GM12878 (cell line): ENCODE data around the gene SIX5. TPM values are rescaled to one million over a fixed set of nuclear protein-coding genes. Genes with fewer than 3 reads are reported as not detected.

Experiments used
- ATF3 ChIP-seq: IDR thresholded peaks from 2 replicates; pipeline ENCODE4 v1.6.1; 2011; ENCODE audit warnings: low read depth, mild to moderate bottlenecking, low read length, moderate library complexity, borderline replicate concordance; ENCODE audit errors: extremely low read depth
- BACH1 ChIP-seq: fragments of 450-650 bp; IDR thresholded peaks from 2 replicates; pipeline ENCODE4 v1.6.1; 2017; ENCODE audit warnings: mild to moderate bottlenecking, borderline replicate concordance
- BCL3 ChIP-seq: IDR thresholded peaks from 2 replicates; pipeline ENCODE4 v1.6.1; 2011; ENCODE audit warnings: borderline replicate concordance, low read depth, mild to moderate bottlenecking, moderate library complexity, low read length; ENCODE audit not compliant: insufficient read depth, poor library complexity, severe bottlenecking
- CBX3 ChIP-seq: fragments of 200-600 bp; sonication (generic); IDR thresholded peaks from 2 replicates; pipeline ENCODE4 v1.6.1; 2016; ENCODE audit warnings: low read depth, borderline replicate concordance
- EED ChIP-seq: sonication (generic); IDR thresholded peaks from 2 replicates; pipeline ENCODE4 v1.6.1; 2016; ENCODE audit warnings: antibody characterized with exemption, low read depth
- GATAD2B ChIP-seq: fragments of 450-650 bp; conservative IDR thresholded peaks from 2 replicates; pipeline ENCODE4 v1.6.1; 2017; ENCODE audit warnings: low read depth, mild to moderate bottlenecking, moderate library complexity
- HCFC1 ChIP-seq: fragments of 150-350 bp; IDR thresholded peaks from 2 replicates; pipeline ENCODE4 v1.6.1; 2014; ENCODE audit warnings: low read length
- IKZF2 ChIP-seq, 2 experiments: fragments of 450-650 bp; IDR thresholded peaks; 2 replicates each; pipeline ENCODE4 v1.6.1; 2017; ENCODE audit warnings: mild to moderate bottlenecking in 2 of 2, moderate library complexity in 2 of 2
- IRF4 ChIP-seq: IDR thresholded peaks from 2 replicates; pipeline ENCODE4 v1.6.1; 2011; ENCODE audit warnings: low read depth, low read length
- NFYB ChIP-seq: IDR thresholded peaks from 2 replicates; pipeline ENCODE4 v1.6.1; 2011; ENCODE audit warnings: low read depth, mild to moderate bottlenecking, low read length, improper control_type of control experiment, moderate library complexity; ENCODE audit not compliant: insufficient read depth
- NR2C1 ChIP-seq: fragments of 450-650 bp; IDR thresholded peaks from 2 replicates; pipeline ENCODE4 v1.6.1; 2017; ENCODE audit warnings: antibody characterized with exemption, mild to moderate bottlenecking, moderate library complexity
- NRF1 ChIP-seq: conservative IDR thresholded peaks from 2 replicates; pipeline ENCODE4 v1.6.1; 2011; ENCODE audit warnings: mild to moderate bottlenecking, low read depth, low read length, improper control_type of control experiment
- SREBF1 ChIP-seq: IDR thresholded peaks from 2 replicates; pipeline ENCODE4 v1.6.1; 2012; ENCODE audit warnings: mild to moderate bottlenecking, low read length
- TAF1 ChIP-seq: IDR thresholded peaks from 2 replicates; pipeline ENCODE4 v1.6.1; 2011; ENCODE audit warnings: mild to moderate bottlenecking, low read depth, low read length, borderline replicate concordance
- TCF3 ChIP-seq: IDR thresholded peaks from 2 replicates; pipeline ENCODE4 v1.6.1; 2012; ENCODE audit warnings: low read depth, mild to moderate bottlenecking, low read length, borderline replicate concordance; ENCODE audit not compliant: insufficient read depth
- ZNF592 ChIP-seq: fragments of 450-650 bp; IDR thresholded peaks from 2 replicates; pipeline ENCODE4 v1.6.1; 2017; ENCODE audit warnings: mild to moderate bottlenecking, moderate library complexity
- polyA plus RNA-seq, 11 experiments: library from polyadenylated mRNA; depleted of rRNA in 4 of 11; unstranded in 6 of 11; stranded (reverse) in 5 of 11; fragments of >200 nt; fragmentation: Nextera tagmentation in 4 of 11; fragmentation: Illumina TruSeq in 1 of 11; extraction: Ambion mirVana in 4 of 11; extraction: Trizol in 1 of 11; gene quantifications; 1 replicate in 1 of 11; 2 replicates in 10 of 11; pipeline versions ENCODE4 v1.2.1 to v1.2.3, GENCODE V29; 2011 to 2016; ENCODE audit warnings: inconsistent platforms in 2 of 11, missing spikeins in 2 of 11, low read depth in 1 of 11
- total RNA-seq, 4 experiments: library from RNA; depleted of rRNA in 3 of 4; stranded (reverse); fragments of >200 nt in 3 of 4; fragmentation: Illumina TruSeq in 1 of 4; extraction: Trizol in 1 of 4; gene quantifications; 2 replicates each; pipeline versions ENCODE4 v1.2.1 to v1.2.3, GENCODE V29; 2013 to 2021
- TF ChIP-seq, protein P1 (sequence below): fragments of 450-650 bp; IDR thresholded peaks from 2 replicates; pipeline ENCODE4 v1.6.1; 2016; ENCODE audit warnings: mild to moderate bottlenecking, moderate library complexity, borderline replicate concordance

Gene SIX5
- total and polyA plus RNA-seq, 10 of the 15 experiments (the other 5 are each of a cell fraction or from before 2014, with no cell fraction given) = 1.9 to 10.5 (median 3.0) TPM; not detected in 2

- peak; percentile 39; the same call in 1 of the 2 replicates for TF ChIP-seq SREBF1
- no peak for TF ChIP-seq CBX3
- TF ChIP-seq NFYB = peak; percentile 61; the same call in 1 of the 2 replicates
- TF ChIP-seq NRF1 = 0 out of 2 replicates have a peak, but pooled peaks have one; percentile 4
- peak; percentile 61 for TF ChIP-seq NR2C1
- TF ChIP-seq BCL3 = no peak
- peak; percentile 75; the same call in 1 of the 2 replicates for TF ChIP-seq BACH1
- peak; percentile 90 for TF ChIP-seq GATAD2B
- TF ChIP-seq ATF3 = no peak
- no peak for TF ChIP-seq ZNF592
- TF ChIP-seq HCFC1 = peak; percentile 57
- peak; percentile 73; the same call in 1 of the 2 replicates for TF ChIP-seq TAF1
- no peak for TF ChIP-seq TCF3
- TF ChIP-seq EED = no peak
- TF ChIP-seq, protein P1, sequence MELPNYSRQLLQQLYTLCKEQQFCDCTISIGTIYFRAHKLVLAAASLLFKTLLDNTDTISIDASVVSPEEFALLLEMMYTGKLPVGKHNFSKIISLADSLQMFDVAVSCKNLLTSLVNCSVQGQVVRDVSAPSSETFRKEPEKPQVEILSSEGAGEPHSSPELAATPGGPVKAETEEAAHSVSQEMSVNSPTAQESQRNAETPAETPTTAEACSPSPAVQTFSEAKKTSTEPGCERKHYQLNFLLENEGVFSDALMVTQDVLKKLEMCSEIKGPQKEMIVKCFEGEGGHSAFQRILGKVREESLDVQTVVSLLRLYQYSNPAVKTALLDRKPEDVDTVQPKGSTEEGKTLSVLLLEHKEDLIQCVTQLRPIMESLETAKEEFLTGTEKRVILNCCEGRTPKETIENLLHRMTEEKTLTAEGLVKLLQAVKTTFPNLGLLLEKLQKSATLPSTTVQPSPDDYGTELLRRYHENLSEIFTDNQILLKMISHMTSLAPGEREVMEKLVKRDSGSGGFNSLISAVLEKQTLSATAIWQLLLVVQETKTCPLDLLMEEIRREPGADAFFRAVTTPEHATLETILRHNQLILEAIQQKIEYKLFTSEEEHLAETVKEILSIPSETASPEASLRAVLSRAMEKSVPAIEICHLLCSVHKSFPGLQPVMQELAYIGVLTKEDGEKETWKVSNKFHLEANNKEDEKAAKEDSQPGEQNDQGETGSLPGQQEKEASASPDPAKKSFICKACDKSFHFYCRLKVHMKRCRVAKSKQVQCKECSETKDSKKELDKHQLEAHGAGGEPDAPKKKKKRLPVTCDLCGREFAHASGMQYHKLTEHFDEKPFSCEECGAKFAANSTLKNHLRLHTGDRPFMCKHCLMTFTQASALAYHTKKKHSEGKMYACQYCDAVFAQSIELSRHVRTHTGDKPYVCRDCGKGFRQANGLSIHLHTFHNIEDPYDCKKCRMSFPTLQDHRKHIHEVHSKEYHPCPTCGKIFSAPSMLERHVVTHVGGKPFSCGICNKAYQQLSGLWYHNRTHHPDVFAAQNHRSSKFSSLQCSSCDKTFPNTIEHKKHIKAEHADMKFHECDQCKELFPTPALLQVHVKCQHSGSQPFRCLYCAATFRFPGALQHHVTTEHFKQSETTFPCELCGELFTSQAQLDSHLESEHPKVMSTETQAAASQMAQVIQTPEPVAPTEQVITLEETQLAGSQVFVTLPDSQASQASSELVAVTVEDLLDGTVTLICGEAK = peak; percentile 86
- no peak for TF ChIP-seq IRF4
- no peak for TF ChIP-seq IKZF2 (IDR thresholded peaks at IDR 0.05)
Measured at GRCh38 chr19:45792470-45793177, 23.6 kb upstream of the SIX5 start, which contains the start of gene DMWD (continued).
